CD1c-positive myeloid dendritic cell (primary cell): ENCODE data around the gene TIMM8A.

ENCODE experiments used
- DNase-seq: peaks from one replicate; pipeline ENCODE4 v3.0.0-alpha.2; 2016; ENCODE audit errors: extremely low spot score

The TIMM8A gene

DNA sequence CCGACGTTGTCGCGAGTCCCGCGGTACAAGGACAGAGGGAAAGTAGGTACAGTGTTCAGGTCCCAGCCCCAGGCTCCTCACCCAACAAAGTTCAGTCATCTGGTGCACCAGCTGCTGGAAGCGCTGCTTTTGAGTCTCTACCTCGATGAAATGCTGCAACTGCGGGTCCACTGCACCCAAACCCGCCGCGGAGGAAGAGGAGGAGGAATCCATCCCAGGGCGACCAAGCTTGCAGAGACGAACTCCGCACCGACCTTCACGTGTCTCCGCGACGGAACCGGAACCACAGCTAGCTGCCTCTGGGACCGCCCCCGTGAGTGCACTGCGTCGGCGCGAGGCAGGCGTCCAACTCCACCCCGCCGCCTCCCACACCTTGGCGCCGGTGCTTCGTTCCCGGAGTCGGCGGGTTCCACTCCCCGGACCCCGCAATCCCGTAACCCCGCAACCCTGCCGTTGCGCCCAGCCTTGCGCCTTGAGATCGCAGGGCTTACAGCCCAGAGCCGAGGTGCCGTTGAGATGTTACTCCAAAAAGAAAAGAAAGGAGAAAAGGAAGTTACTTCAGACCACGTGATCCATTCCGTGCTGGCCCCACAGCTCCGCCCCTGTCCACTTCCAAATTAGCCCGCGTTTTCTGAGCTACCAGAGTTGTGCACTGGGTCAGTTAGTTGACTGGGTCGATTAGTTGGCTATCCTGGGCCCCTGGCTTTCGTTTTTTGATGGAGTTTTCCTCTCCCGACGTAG lies at the start of gene TIMM8A:
TSS of gene TIMM8A (minus strand) at position 291 of the 741 bp plus-strand sequence. CDS start at position 213, 78 bp downstream.
- DNase-seq = peak; percentile 85

GRCh38 chrX:101397779-101398178 lies 49.2 kb upstream of the TIMM8A start:
- DNase-seq = no peak

GRCh38 chrX:101395789-101396188 lies 47.2 kb upstream of the TIMM8A start:
- peak; percentile 36 for DNase-seq

- DNase-seq = no peak
These were observed 45.8 kb upstream of the TIMM8A start for GRCh38 chrX:101394372-101394771.

- DNase-seq = no peak
These were observed 45.2 kb upstream of the TIMM8A start for GRCh38 chrX:101393530-101394305.

DNA sequence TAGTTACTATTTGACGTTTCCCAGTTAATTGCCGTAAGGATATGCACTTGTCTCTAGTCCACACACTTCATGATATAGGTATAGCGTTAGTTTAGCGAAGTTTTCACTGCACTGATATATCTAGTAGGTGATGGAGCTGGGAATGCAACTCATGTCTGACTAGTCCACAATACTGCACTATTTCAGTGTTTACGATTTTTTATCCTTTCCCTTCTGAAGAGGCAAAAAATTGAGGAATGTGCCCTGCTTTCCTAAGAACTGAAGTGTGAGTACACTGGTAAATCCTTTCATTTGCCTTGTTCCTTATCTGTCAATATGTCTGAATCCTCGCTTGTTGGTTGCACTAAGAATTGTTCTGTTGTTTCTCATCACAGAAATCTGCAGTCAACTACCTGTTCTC lies 43.3 kb upstream of the TIMM8A start:
- DNase-seq = no peak

DNA sequence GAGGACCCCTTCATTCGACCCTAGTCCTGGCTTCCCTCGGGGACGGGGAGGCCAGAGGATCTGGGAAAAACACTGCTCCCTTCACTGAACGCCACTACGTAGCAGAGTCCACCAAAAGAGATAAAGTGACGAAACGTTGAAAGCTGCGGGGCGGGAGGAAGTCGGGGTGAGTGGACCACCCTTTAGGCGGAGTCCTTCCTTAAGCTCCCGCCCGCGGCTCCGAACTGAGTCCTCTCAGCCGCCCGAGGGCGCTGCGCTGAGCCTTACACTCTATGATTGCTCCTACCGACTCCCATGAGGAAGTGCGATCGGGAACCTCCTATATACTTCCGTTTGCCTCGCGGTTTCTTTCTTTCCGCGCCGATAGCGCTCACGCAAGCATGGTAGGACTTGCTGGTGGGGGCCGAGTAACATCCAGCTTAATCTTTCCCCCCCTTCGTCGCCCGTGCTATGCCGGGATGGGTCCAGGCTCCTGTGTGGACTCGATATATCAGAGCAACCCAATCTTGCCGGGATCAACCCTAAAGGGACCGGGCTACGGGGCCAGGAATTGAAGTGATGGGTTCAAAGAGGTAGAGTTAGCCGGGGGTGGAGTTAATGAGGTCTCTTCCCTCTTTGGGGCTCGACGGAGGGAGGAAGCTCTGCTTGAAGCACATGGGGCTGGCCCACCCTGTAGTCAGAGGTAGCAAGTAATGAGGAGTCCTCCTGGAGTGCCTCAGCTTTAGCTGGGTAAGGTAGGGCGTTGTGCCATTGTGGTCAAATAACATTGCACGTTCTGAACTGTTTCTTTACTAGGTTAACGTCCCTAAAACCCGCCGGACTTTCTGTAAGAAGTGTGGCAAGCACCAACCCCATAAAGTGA lies 42.4 kb upstream of the TIMM8A start, which contains the start of gene RPL36A:
TSS of gene RPL36A (plus strand) at position 348 of the 862 bp plus-strand sequence. CDS start at position 381, 33 bp downstream.
- DNase-seq = peak; percentile 92

DNA sequence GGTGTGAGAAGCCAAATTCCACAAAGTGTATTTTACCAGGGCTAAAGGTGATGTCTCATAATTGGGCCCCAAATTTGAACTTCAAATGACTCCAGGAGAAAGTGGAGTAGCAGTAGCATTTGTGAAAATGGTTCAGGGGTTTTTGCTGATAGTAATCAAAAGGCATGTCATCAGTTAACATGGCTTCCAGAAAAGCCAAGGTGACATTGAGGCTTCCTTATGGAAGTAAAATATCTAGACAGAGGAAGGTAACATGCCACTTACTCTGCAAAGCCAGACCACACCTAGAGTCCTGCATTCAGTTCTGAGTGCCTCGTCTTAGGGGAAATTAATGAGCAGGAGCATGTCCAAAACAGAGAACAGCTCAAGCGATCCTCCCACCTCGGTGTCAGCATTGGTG lies 40.1 kb upstream of the TIMM8A start:
- DNase-seq = no peak

DNA sequence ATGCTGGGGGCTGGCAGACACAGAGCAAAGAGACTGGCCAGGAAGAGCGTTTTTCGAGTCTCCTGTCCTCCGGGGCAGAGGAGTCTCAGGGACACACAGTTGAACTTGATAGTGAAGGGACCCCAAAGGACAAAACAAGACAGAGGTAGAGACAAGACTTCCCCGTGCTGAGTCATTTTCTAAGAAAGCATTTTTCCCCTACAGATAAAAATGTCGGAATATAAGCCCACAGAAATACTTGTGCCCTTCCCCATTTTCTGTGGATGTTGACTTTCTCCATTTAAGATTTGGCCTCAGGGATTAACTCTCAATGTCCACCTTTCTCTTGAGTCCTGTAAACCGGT lies 38.0 kb upstream of the TIMM8A start:
- DNase-seq = no peak

DNA sequence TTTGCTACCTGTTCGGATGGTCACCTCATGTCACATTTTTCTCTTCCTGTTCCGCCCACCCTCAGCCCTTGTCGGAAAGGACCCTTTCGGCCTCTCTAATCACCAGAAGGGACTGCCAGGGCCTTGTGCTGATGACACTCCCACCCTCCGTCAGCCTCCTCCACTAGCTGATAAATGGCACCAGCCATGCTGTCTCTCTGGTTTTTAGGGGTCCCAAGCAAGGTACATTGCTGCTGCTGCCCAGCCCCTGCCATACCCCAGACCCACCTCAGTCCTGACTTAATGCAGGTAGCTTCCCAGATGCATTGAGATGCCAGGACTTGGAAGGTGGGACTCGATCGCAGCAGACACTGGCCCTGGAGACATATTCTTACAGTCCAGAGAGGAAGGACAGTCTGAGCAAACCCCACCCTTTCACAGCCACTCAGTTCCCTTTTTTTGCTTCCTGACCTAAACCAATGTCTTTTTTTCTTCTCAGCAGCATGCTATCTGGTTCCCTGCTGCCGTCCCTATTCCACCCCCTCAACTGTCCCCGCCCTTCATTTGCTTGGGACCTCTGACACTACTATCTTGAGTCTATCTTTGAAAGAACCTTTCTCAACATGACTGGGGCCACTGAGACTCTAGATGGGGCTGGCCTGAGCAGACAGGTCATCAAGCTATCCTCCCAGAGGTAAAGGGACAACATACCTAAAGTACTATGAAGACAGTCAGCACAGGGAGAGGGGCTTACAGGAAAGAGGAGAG lies 37.4 kb upstream of the TIMM8A start, which contains the start of gene BTK:
TSS of gene BTK (minus strand) at position 397 of the 747 bp plus-strand sequence. CDS start 10,907 bp downstream, outside the sequence.
- peak; percentile 63 for DNase-seq

DNA sequence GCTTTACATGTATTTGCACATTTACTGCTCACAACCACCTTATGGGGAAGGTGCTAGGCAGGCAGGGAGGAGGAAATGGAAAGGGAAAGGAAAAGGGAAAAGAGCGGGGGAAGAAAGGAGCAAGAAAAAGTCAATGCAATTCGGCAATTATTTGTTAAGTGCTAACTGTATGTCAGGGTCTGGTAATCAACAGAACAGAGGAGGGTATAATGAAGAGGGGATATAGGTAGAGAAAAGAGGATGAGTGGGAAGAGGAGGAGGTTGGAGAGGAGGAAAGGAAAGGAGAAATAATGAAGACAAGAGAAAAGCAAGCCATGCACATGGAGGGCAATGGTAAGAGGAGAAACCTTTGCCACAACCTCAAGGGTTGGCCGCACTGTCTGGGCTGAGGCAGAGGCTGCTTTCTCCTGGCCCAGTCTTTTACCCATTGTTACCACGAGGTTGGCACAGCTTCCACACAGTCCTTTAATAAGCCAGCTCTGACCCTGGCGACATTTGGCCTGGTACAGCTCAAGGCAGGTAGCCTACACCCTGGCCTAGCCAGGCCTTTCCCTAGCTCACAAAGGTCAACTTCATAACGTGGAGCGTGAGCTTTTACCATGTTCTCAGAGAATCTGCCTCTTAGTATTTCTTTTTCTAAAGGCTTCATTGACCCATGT lies 36.6 kb upstream of the TIMM8A start:
- no peak for DNase-seq

GRCh38 chrX:101383679-101384205 lies 35.2 kb upstream of the TIMM8A start:
- peak; percentile 33 for DNase-seq

DNA sequence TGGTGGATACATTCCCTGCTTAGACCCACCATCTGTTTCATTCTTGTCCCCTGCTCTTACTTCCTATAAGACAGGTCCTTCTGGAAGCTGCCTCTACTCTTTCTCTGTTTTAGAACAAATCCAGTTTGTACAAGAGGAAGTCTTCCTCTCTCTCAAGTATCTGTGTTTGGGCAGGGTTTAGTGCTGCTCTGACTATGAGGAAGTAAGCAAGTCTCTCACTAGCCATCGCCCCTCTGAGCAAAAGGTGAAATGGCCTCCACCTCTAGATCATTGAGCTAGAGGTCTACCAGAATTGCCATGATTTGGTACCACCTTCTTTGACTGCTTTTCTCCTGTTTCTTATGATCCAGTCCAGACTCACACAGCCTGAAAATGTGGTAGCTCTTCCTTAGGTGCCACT lies 29.0 kb upstream of the TIMM8A start:
- DNase-seq = peak; percentile 18

- DNase-seq = no peak
These were observed 22.5 kb upstream of the TIMM8A start for GRCh38 chrX:101370888-101371504.

DNA sequence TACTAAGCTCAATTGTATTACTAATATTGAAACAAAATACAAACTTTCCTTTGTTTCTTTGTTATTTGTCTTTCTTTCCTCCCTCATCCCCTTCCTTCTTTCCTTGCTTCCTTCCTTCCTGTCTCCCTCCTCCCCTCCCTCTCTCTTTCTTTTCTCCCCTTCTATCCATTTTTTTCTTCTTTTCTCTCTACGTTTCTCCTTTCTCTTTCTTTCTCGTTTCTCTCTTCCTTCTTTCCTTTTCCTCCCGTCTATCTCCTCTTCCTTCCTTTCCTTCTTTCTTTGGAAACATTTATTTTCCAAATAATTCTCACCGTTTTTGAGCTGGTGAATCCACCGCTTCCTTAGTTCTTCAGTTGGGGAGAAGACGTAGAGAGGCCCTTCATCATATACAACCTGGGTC lies 21.1 kb upstream of the TIMM8A start:
- DNase-seq = no peak

DNA sequence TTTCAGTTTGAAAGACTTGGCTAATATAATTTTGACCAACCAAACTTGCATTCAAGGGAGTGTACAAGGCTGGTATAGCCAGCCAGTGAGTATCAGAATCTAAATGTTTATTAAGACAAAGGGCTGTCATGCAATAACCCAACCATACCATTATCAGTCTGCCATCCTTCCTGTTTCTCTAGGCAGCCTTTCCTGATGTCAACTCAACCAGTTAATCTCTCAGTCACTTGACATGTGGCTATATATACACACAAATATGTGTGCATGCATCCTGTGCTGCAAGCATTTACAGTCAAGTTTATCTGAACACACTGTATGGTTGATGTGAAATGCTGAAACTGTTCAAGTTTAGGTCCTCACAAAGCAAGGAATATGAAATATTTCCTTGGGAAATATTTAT lies 20.3 kb upstream of the TIMM8A start:
- DNase-seq = no peak

DNA sequence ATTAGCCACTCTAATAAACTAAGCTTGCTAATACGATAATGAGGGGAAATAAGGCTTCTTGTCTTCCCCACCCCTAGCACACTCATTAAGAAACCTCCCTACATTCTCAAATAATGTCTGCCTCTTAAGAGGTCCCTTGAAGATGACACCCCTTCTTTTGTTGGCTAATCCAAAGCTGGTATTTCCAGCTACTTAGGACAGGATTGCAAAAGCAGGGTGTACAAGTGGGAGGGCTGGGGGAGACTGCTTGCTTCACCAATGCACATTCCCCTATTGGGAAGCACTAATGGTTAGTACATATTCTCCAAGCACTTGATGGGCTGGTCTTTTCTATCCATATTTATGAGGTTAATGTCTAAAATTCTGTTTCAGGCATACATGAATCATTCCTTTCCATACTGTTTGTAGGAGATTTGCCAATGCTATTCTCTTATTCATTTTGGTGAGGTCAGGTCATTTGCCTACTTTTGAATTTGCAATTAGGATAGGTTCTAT lies 16.8 kb upstream of the TIMM8A start:
- DNase-seq = no peak

- DNase-seq = no peak
These were observed 14.2 kb upstream of the TIMM8A start for GRCh38 chrX:101362757-101363156.

DNA sequence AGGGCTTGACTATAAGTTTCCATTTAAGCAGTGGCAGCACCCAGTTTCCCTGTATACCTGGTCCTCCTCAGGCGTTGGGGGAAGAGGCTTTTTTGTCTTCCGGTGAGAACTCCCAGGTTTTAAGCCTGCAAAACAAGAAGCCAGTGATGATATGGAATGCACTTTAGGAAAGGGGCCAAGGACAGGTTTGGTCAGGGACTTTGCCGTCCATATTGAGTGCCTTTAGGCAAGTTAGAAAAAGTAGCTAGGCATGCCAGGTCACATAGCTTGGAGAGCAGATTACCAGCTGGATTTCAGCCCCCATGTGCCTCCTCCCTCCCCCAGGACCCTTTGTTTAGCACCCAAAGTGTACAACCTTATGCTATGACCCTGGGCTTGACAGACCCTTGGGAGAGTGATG lies 13.6 kb upstream of the TIMM8A start:
- no peak for DNase-seq

- no peak for DNase-seq
These were observed 11.8 kb upstream of the TIMM8A start for GRCh38 chrX:101360390-101360789.
